ENCODE results near the gene AAMP. TPM values are rescaled to one million over a fixed set of nuclear protein-coding genes. Genes with fewer than 3 reads are reported as not detected.

Gene AAMP
- total and polyA plus RNA-seq, 12 donors = 54.8 to 314 (median 110) TPM

GRCh38 chr2:218255446-218255845 is 14.5 kb downstream of the AAMP start:
- Histone ChIP-seq H3K27me3 (no peaks in the 10 kb centered on the region), H3K27ac (no peak overlapping the region), H3K4me3 (no peak overlapping the region), H3K36me3 (replicated peaks in 1 of 2) (peaks cover 0 to 58% of the 10 kb centered on the region in 2 donors), H3K9me3 (replicated peaks in 1 of 3) (no peaks in the 10 kb centered on the region), H3K4me1 (replicated peaks in 1 of 2) (peaks cover 4 to 19% of the 10 kb centered on the region in 2 donors)
- TF ChIP-seq POLR2A (IDR thresholded peaks at IDR 0.05) (no peak), CTCF (IDR thresholded peaks at IDR 0.05) (no peak)
- no peak for DNase-seq
- WGBS, 4 donors = 73 to 84% (median 74%) methylated on average over 6 of the region's 6 CpGs
- intact Hi-C loops (cut with DNase I) = loop anchor here in 1 of 2 donors (5.0 kb wide), 1 partner anchor 68 kb away; no protein-coding TSS in a partner anchor

DNA sequence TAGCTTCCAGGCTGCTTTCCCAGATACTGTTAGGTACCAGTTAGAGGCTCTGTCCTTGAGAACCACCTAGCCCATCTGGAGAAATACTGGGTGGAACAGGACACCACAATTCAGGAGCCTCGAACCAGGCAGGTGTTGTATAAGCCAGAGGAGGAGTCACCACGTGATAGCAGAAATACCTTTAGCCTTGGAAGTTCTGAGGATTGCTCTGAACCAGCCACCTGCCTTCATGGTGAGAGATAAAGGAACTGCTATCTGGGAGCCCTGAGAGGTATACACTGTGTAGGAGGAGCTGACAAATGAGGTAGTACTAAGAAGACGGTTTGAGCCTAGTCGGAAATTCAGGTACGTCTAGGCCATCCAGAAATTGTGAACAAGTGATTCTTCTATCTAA is 16.7 kb downstream of the AAMP start:
- Histone ChIP-seq H3K36me3 (replicated peaks in 1 of 2) (peaks cover 0 to 80% of the 10 kb centered on the region in 2 donors), H3K4me3 (no peak overlapping the region), H3K27ac (no peak overlapping the region), H3K27me3 (no peaks in the 10 kb centered on the region), H3K9me3 (replicated peaks in 1 of 3) (no peaks in the 10 kb centered on the region), H3K4me1 (replicated peaks in 1 of 2) (peaks cover 0 to under 1% of the 10 kb centered on the region in 2 donors)
- intact Hi-C loops (cut with DNase I) = no loop called here
- WGBS, 4 donors = 73 to 81% (median 78%) methylated on average over 5 of the region's 5 CpGs
- peak in 1 of 7 donors; percentile 41 for DNase-seq
- TF ChIP-seq POLR2A (IDR thresholded peaks at IDR 0.05) = no peak
- TF ChIP-seq CTCF (IDR thresholded peaks at IDR 0.05) = no peak

- Histone ChIP-seq H3K4me3 (no peak overlapping the region), H3K36me3 (replicated peaks in 1 of 2) (peaks cover 0 to 86% of the 10 kb centered on the region in 2 donors), H3K27ac (peak overlapping the region in 1 of 5 donors; percentile 23), H3K4me1 (replicated peaks in 1 of 2) (no peaks in the 10 kb centered on the region), H3K9me3 (replicated peaks in 1 of 3) (no peaks in the 10 kb centered on the region), H3K27me3 (no peaks in the 10 kb centered on the region)
- 67 to 84% (median 78%) methylated on average over 7 of the region's 7 CpGs for WGBS, 4 donors
- intact Hi-C loops (cut with DNase I) = no loop called here
- TF ChIP-seq POLR2A (IDR thresholded peaks at IDR 0.05) = no peak
- TF ChIP-seq CTCF (IDR thresholded peaks at IDR 0.05) = no peak
- DNase-seq = peak in 1 of 7 donors; percentile 43
Measured at GRCh38 chr2:218252509-218253231, 17.3 kb downstream of the AAMP start.

DNA sequence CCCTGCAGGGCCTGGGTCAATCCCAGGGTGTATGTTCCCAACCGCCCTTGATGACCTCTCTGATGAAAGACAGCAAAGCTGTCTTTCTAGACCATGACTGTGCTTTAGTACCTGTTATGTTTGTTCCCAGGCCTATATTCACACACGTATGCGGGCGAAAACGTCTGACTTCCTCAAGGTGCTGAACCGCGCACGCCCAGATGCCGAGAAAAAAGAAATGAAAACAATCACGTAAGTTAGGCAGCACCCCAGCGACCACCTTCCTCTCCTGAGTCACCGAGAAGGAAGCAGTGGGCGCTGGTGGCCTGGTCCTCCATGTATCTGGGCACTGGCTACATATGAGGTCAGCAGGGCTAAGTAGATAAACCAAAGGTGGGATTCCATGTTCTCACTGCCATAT is 20.2 kb downstream of the AAMP start:
- WGBS, 4 donors = 82 to 91% (median 86%) methylated on average over 12 to 13 of the region's 13 CpGs
- H3K36me3 ChIP-seq (replicated peaks in 1 of 2) = peaks cover 0 to 100% of the 10 kb centered on the region in 2 donors
- H3K27ac ChIP-seq = no peak overlapping the region
- peak in 1 of 7 donors; percentile 41 for DNase-seq
- peaks cover 0 to 1% of the 10 kb centered on the region in 2 donors for H3K4me1 ChIP-seq (replicated peaks in 1 of 2)
- no peaks in the 10 kb centered on the region for H3K9me3 ChIP-seq (replicated peaks in 1 of 3)
- intact Hi-C loops (cut with DNase I) = no loop called here
- H3K27me3 ChIP-seq = no peaks in the 10 kb centered on the region
- TF ChIP-seq POLR2A (IDR thresholded peaks at IDR 0.05) (no peak), CTCF (IDR thresholded peaks at IDR 0.05) (no peak)
- H3K4me3 ChIP-seq = no peak overlapping the region

Measured in adrenal gland (tissue), 12 donors.